HEK293 (cell line): Measurements from ENCODE around the gene FADS6.

ENCODE experiments used
- CTCF ChIA-PET: fragments of 350-600 bp; formaldehyde crosslinking; extraction: SDS; loops from one replicate; lab custom pipeline; 2021; ENCODE audit warnings: antibody characterized with exemption; lab: Yijun Ruan, JAX
- POLR2A ChIA-PET: fragments of 300-600 bp; formaldehyde crosslinking; extraction: SDS; loops from one replicate; lab custom pipeline; 2020; ENCODE audit warnings: antibody characterized with exemption, inconsistent platforms; lab: Yijun Ruan, JAX
- H3K27ac ChIP-seq: fragments of 200-500 bp; sonication (Bioruptor generic); 2 replicates; pipeline ENCODE4 v1.5.1; 2014; ENCODE audit warnings: low read depth, low read length, control low read depth, inconsistent platforms; ENCODE audit errors: extremely low read depth
- H3K36me3 ChIP-seq, 2 experiments: fragments of 200-500 bp in 1 of 2; sonication (Bioruptor generic) in 1 of 2; 1 replicate in 1 of 2; 2 replicates in 1 of 2; pipeline ENCODE4 v1.5.1; 2014 to 2017; ENCODE audit warnings: inconsistent platforms in 2 of 2, low read length in 2 of 2; ENCODE audit not compliant: control insufficient read depth in 2 of 2, insufficient read depth in 1 of 2
- H3K4me1 ChIP-seq: fragments of 200-500 bp; sonication (Bioruptor generic); 2 replicates; pipeline ENCODE4 v1.5.1; 2014; ENCODE audit warnings: mild to moderate bottlenecking, low read length, inconsistent platforms; ENCODE audit not compliant: control insufficient read depth, insufficient read depth
- H3K4me3 ChIP-seq: 2 replicates; pipeline ENCODE4 v1.5.1; 2011; ENCODE audit warnings: low read depth, mild to moderate bottlenecking, control low read depth, low read length, moderate library complexity
- H3K9me3 ChIP-seq: fragments of 200-500 bp; sonication (Bioruptor generic); 2 replicates; pipeline ENCODE4 v1.5.1; 2014; ENCODE audit warnings: low read depth, low read length, inconsistent platforms; ENCODE audit not compliant: control insufficient read depth, insufficient read depth
- GFI1B ChIP-seq: fragments of 450-650 bp; formaldehyde crosslinking; IDR thresholded peaks from 2 replicates; pipeline ENCODE4 v1.5.1; 2016; ENCODE audit warnings: missing biosample characterization, missing genetic modification characterization
- HOXC10 ChIP-seq: sonication (generic); formaldehyde crosslinking; IDR thresholded peaks from 2 replicates; pipeline ENCODE4 v1.8.1; 2023; ENCODE audit warnings: mild to moderate bottlenecking, missing genetic modification reagents
- KLF9 ChIP-seq: fragments of 450-650 bp; formaldehyde crosslinking; IDR thresholded peaks from 2 replicates; pipeline ENCODE4 v1.5.1; 2016; ENCODE audit warnings: missing biosample characterization, missing genetic modification characterization, low read depth
- MEIS1 ChIP-seq: sonication (generic); formaldehyde crosslinking; IDR thresholded peaks from 2 replicates; pipeline ENCODE4 v1.8.1; 2022; ENCODE audit warnings: missing genetic modification reagents, mild to moderate bottlenecking, borderline replicate concordance
- MYNN ChIP-seq: fragments of 450-650 bp; formaldehyde crosslinking; IDR thresholded peaks from 2 replicates; pipeline ENCODE4 v1.5.1; 2016; ENCODE audit warnings: missing biosample characterization, missing genetic modification characterization, borderline replicate concordance
- PRDM1 ChIP-seq: fragments of 450-650 bp; formaldehyde crosslinking; IDR thresholded peaks from 2 replicates; pipeline ENCODE4; 2016; ENCODE audit warnings: missing biosample characterization, missing genetic modification characterization
- PRDM6 ChIP-seq: fragments of 450-650 bp; formaldehyde crosslinking; IDR thresholded peaks from 2 replicates; pipeline ENCODE4 v1.5.1; 2017; ENCODE audit warnings: missing biosample characterization, missing genetic modification characterization
- REPIN1 ChIP-seq: fragments of 450-650 bp; formaldehyde crosslinking; IDR thresholded peaks from 2 replicates; pipeline ENCODE4 v1.5.1; 2017; ENCODE audit warnings: missing biosample characterization, missing genetic modification characterization, low read depth
- SP3 ChIP-seq: fragments of 450-650 bp; formaldehyde crosslinking; IDR thresholded peaks from 2 replicates; pipeline ENCODE4 v1.5.1; 2016; ENCODE audit warnings: missing biosample characterization, missing genetic modification characterization
- TRIM28 ChIP-seq: IDR thresholded peaks from 2 replicates; pipeline ENCODE4 v1.6.1; 2011; ENCODE audit warnings: low read length, control low read depth, borderline replicate concordance
- TSHZ1 ChIP-seq: fragments of 450-650 bp; formaldehyde crosslinking; IDR thresholded peaks from 2 replicates; pipeline ENCODE4 v1.5.1; 2016; ENCODE audit warnings: missing biosample characterization, missing genetic modification characterization, borderline replicate concordance
- ZBTB6 ChIP-seq: fragments of 450-650 bp; formaldehyde crosslinking; IDR thresholded peaks from 2 replicates; pipeline ENCODE4 v1.5.1; 2017; ENCODE audit warnings: missing biosample characterization, missing genetic modification characterization
- ZFP41 ChIP-seq: fragments of 450-650 bp; formaldehyde crosslinking; IDR thresholded peaks from 2 replicates; pipeline ENCODE4 v1.5.1; 2016; ENCODE audit warnings: missing biosample characterization, missing genetic modification characterization, borderline replicate concordance
- ZNF146 ChIP-seq: fragments of 450-650 bp; formaldehyde crosslinking; IDR thresholded peaks from 2 replicates; pipeline ENCODE4 v1.5.1; 2016; ENCODE audit warnings: missing biosample characterization, missing genetic modification characterization
- ZNF157 ChIP-seq: fragments of 450-650 bp; formaldehyde crosslinking; IDR thresholded peaks from 2 replicates; pipeline ENCODE4 v1.5.1; 2016; ENCODE audit warnings: missing biosample characterization, missing genetic modification characterization
- ZNF175 ChIP-seq: fragments of 450-650 bp; formaldehyde crosslinking; IDR thresholded peaks from 2 replicates; pipeline ENCODE4 v1.5.1; 2016; ENCODE audit warnings: missing biosample characterization, missing genetic modification characterization
- ZNF214 ChIP-seq: fragments of 450-650 bp; formaldehyde crosslinking; IDR thresholded peaks from 2 replicates; pipeline ENCODE4 v1.5.1; 2017; ENCODE audit warnings: missing biosample characterization, mild to moderate bottlenecking, missing genetic modification characterization, borderline replicate concordance
- ZNF239 ChIP-seq: fragments of 450-650 bp; formaldehyde crosslinking; IDR thresholded peaks from 2 replicates; pipeline ENCODE4 v1.5.1; 2016; ENCODE audit warnings: missing biosample characterization, missing genetic modification characterization
- ZNF248 ChIP-seq: fragments of 450-650 bp; formaldehyde crosslinking; IDR thresholded peaks from 2 replicates; pipeline ENCODE4 v1.5.1; 2017; ENCODE audit warnings: missing biosample characterization, missing genetic modification characterization
- ZNF302 ChIP-seq: fragments of 450-650 bp; formaldehyde crosslinking; IDR thresholded peaks from 2 replicates; pipeline ENCODE4 v1.5.1; 2016; ENCODE audit warnings: missing biosample characterization, missing genetic modification characterization, low read depth
- ZNF354C ChIP-seq: fragments of 450-650 bp; formaldehyde crosslinking; IDR thresholded peaks from 2 replicates; pipeline ENCODE4 v1.5.1; 2016; ENCODE audit warnings: missing biosample characterization, missing genetic modification characterization, low read depth, borderline replicate concordance
- ZNF391 ChIP-seq: fragments of 450-650 bp; formaldehyde crosslinking; IDR thresholded peaks from 2 replicates; pipeline ENCODE4 v1.5.1; 2016; ENCODE audit warnings: low read depth, missing biosample characterization, missing genetic modification characterization, borderline replicate concordance
- ZNF423 ChIP-seq: fragments of 450-650 bp; formaldehyde crosslinking; IDR thresholded peaks from 2 replicates; pipeline ENCODE4 v1.5.1; 2016; ENCODE audit warnings: missing biosample characterization, missing genetic modification characterization
- ZNF549 ChIP-seq: fragments of 450-650 bp; IDR thresholded peaks from 2 replicates; pipeline ENCODE4 v1.5.1; 2018; ENCODE audit warnings: missing biosample characterization, missing genetic modification characterization, mild to moderate bottlenecking, inconsistent platforms, moderate library complexity
- ZNF555 ChIP-seq: fragments of 450-650 bp; formaldehyde crosslinking; conservative IDR thresholded peaks from 2 replicates; pipeline ENCODE4 v1.5.1; 2017; ENCODE audit warnings: missing biosample characterization, mild to moderate bottlenecking, missing genetic modification characterization, inconsistent platforms
- ZNF571 ChIP-seq: fragments of 450-650 bp; formaldehyde crosslinking; IDR thresholded peaks from 2 replicates; pipeline ENCODE4 v1.5.0; 2017; ENCODE audit warnings: missing biosample characterization, missing genetic modification characterization
- ZNF610 ChIP-seq: fragments of 450-650 bp; formaldehyde crosslinking; IDR thresholded peaks from 2 replicates; pipeline ENCODE4 v1.5.1; 2016; ENCODE audit warnings: missing biosample characterization, missing genetic modification characterization, borderline replicate concordance
- ZNF639 ChIP-seq: fragments of 450-650 bp; formaldehyde crosslinking; IDR thresholded peaks from 2 replicates; pipeline ENCODE4 v1.5.1; 2016; ENCODE audit warnings: missing biosample characterization, missing genetic modification characterization
- ZNF768 ChIP-seq: fragments of 450-650 bp; formaldehyde crosslinking; IDR thresholded peaks from 2 replicates; pipeline ENCODE4 v1.5.1; 2018; ENCODE audit warnings: missing biosample characterization, mild to moderate bottlenecking, missing genetic modification characterization
- ZNF785 ChIP-seq: fragments of 450-650 bp; formaldehyde crosslinking; IDR thresholded peaks from 2 replicates; pipeline ENCODE4 v1.5.1; 2016; ENCODE audit warnings: missing biosample characterization, missing genetic modification characterization

Gene FADS6

GRCh38 chr17:74890554-74890953 is 2.9 kb downstream of the FADS6 start (continued):
- TF ChIP-seq ZNF354C (no peak), ZNF175 (tag by site-specific recombination) (no peak), ZNF214 (no peak), ZNF239 (no peak), ZNF302 (no peak), ZNF146 (tag by site-specific recombination) (no peak), MYNN (no peak), TRIM28 (no peak)

- H3K4me3 ChIP-seq, result no peak overlapping the region
- no peak overlapping the region for H3K27ac ChIP-seq
- CTCF ChIA-PET, result interaction anchor here (1.9 kb wide), 1 partner anchor 26 kb away, joined by 7 read pairs; no protein-coding TSS in a partner anchor
- H3K36me3 ChIP-seq, result no peaks in the 10 kb centered on the region
- H3K4me1 ChIP-seq, result no peaks in the 10 kb centered on the region
- no peak for TF ChIP-seq MEIS1
- TF ChIP-seq PRDM6, result no peak
- no peak for TF ChIP-seq ZNF571
- no peak for TF ChIP-seq ZFP41
- TF ChIP-seq ZNF610 (tag by site-specific recombination), result no peak
- no peak for TF ChIP-seq ZNF768 (tag by site-specific recombination)
- no peak for TF ChIP-seq ZNF391 (tag by site-specific recombination)
- TF ChIP-seq ZNF785, result no peak
- TF ChIP-seq SP3 (tag by site-specific recombination), result no peak
- POLR2A ChIA-PET, result interaction anchor here (3.1 kb wide), 1 partner anchor 15 kb away, joined by 13 read pairs; the partner anchor contains the start of gene FDXR
- no peaks in the 10 kb centered on the region for H3K9me3 ChIP-seq
Measured at GRCh38 chr17:74888469-74888868, 5.0 kb downstream of the FADS6 start.

GRCh38 chr17:74883241-74883745 is 10.1 kb downstream of the FADS6 start:
- no peaks in the 10 kb centered on the region; the same call in 1 of the 2 replicates for H3K4me1 ChIP-seq
- no peak overlapping the region for H3K27ac ChIP-seq
- H3K4me3 ChIP-seq, result no peak overlapping the region
- no peaks in the 10 kb centered on the region for H3K36me3 ChIP-seq
- ChIA-PET POLR2A (no interaction called here), CTCF (no interaction called here)
- H3K9me3 ChIP-seq, result no peaks in the 10 kb centered on the region
- TF ChIP-seq ZBTB6 (tag by site-specific recombination), result no peak
- no peak for TF ChIP-seq HOXC10 (CRISPR knock-in tag)
- no peak for TF ChIP-seq ZNF248 (tag by site-specific recombination)
- no peak for TF ChIP-seq ZNF549 (tag by site-specific recombination)
- TF ChIP-seq TSHZ1 (tag by site-specific recombination), result no peak
- TF ChIP-seq REPIN1, result no peak
- no peak for TF ChIP-seq MEIS1
- no peak for TF ChIP-seq PRDM1 (tag by site-specific recombination)
- TF ChIP-seq ZNF555 (tag by site-specific recombination), result no peak
- TF ChIP-seq ZNF423, result no peak
- TF ChIP-seq ZNF157, result no peak
- no peak for TF ChIP-seq GFI1B
- no peak for TF ChIP-seq ZNF639 (tag by site-specific recombination)
- TF ChIP-seq KLF9 (tag by site-specific recombination), result no peak
